Nephron progenitor cell (in vitro differentiated cells): ENCODE data around the gene SLC9A7.

Experiments used
- DNase-seq: peaks from one replicate; pipeline ENCODE4 v3.0.0; 2021
- H3K27ac Mint-ChIP-seq: 2 replicates; pipeline ENCODE4 v1.8.0; 2021; ENCODE audit warnings: mild to moderate bottlenecking, moderate library complexity, mixed read lengths
- H3K27me3 Mint-ChIP-seq: 2 replicates; pipeline ENCODE4 v1.8.0; 2021; ENCODE audit warnings: mild to moderate bottlenecking, low read depth, mixed read lengths; ENCODE audit not compliant: poor library complexity
- H3K36me3 Mint-ChIP-seq: 2 replicates; pipeline ENCODE4 v1.8.0; 2021; ENCODE audit warnings: low read depth, mixed read lengths
- H3K4me1 Mint-ChIP-seq: 2 replicates; pipeline ENCODE4 v1.8.0; 2021; ENCODE audit warnings: mixed read lengths
- H3K4me3 Mint-ChIP-seq: 2 replicates; pipeline ENCODE4 v1.8.0; 2021; ENCODE audit warnings: mild to moderate bottlenecking, moderate library complexity, mixed read lengths
- H3K9me3 Mint-ChIP-seq: 2 replicates; pipeline ENCODE4 v1.8.0; 2021; ENCODE audit warnings: mild to moderate bottlenecking, moderate library complexity, mixed read lengths
- TF ChIP-seq, protein P1 (sequence below): fragments of 200-600 bp; sonication (generic); IDR thresholded peaks from 2 replicates; pipeline ENCODE4 v1.5.0; 2021; ENCODE audit warnings: antibody characterized with exemption

SLC9A7 gene

DNA sequence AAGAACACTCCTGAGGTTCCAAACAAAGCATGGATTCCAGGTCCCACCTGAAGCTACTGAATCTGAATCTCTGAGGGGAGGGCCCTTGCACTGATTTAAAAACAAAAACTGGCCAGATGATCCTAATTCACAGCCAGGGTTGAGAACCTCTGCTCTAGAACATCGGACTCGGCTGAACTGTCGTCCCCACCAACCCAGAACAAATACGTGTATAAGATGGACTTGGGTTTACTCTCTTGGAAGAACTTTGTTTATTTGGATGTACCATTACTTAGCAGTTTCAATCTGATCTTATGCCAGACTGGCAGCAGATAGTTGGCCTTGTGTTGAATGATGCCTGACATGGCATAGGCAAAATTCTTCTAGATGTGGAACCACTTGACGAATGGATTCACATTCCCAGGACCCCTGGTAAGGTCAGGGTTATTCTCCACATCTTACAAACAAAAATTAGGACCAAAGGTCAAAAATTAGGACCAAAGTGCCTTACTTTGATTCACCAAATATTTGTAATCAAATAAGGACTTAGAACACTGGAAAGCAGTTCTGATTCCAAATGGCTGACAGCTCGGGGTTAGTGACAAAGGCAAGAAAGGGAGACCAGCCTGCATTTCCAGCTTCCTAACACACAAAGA, 156.3 kb downstream of the SLC9A7 start:
- no peak for DNase-seq
- Mint-ChIP-seq H3K4me3 (no peak overlapping the region), H3K27ac (no peak overlapping the region), H3K36me3 (peaks cover 10% of the 10 kb centered on the region), H3K4me1 (peaks cover 3% of the 10 kb centered on the region), H3K27me3 (peaks cover 3% of the 10 kb centered on the region), H3K9me3 (peaks cover 57% of the 10 kb centered on the region)
- TF ChIP-seq, protein P1, sequence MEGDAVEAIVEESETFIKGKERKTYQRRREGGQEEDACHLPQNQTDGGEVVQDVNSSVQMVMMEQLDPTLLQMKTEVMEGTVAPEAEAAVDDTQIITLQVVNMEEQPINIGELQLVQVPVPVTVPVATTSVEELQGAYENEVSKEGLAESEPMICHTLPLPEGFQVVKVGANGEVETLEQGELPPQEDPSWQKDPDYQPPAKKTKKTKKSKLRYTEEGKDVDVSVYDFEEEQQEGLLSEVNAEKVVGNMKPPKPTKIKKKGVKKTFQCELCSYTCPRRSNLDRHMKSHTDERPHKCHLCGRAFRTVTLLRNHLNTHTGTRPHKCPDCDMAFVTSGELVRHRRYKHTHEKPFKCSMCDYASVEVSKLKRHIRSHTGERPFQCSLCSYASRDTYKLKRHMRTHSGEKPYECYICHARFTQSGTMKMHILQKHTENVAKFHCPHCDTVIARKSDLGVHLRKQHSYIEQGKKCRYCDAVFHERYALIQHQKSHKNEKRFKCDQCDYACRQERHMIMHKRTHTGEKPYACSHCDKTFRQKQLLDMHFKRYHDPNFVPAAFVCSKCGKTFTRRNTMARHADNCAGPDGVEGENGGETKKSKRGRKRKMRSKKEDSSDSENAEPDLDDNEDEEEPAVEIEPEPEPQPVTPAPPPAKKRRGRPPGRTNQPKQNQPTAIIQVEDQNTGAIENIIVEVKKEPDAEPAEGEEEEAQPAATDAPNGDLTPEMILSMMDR = no peak

DNA sequence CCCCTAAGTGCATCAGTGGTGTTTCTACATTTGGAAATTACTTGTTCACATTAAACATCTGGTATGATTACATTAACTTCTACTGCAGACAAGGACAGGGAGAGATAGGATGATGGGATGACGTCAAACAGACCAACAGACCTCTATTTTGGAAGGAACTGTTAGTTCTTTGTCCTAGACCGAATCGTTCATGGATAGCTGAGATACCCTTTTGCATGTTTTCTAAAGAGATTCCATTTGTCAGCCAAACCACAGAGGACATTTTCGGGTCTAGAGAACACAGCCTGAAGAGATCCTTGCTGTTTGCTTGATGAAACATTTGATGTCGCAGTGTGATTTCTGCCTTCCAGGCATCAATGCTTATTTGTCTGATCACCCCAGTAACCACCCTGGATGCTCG, 157.6 kb downstream of the SLC9A7 start:
- Mint-ChIP-seq H3K27me3 (peaks cover 2% of the 10 kb centered on the region), H3K27ac (no peak overlapping the region), H3K4me1 (peaks cover 4% of the 10 kb centered on the region), H3K9me3 (peaks cover 50% of the 10 kb centered on the region), H3K4me3 (no peak overlapping the region), H3K36me3 (peaks cover 10% of the 10 kb centered on the region)
- TF ChIP-seq, protein P1 = no peak
- no peak for DNase-seq

DNA sequence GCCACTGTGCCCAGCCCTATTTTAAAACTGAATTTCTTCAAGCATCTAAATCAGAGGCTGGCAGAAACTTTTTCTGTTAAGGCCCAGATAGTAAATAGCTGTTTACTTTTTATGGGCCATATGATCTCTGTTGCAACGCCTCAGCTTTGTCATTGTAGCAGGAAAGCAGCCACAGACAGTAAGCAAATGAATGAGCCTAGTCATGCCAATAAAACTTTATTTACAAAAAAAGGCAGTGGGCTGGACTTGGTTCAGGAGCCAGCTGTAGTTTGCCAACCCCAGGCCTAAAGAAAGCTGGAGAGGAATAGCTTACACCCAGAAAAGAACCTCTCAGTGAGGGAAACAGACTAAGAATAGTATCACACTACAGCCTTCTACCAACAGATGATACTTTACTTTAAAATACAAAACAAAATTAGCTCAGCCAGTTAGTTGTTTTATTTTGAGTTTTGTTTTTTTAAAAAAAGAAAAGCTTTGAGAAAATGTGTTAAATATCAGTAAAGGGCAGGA, 159.8 kb downstream of the SLC9A7 start:
- H3K36me3 Mint-ChIP-seq = peaks cover 9% of the 10 kb centered on the region
- no peak overlapping the region for H3K4me3 Mint-ChIP-seq
- peaks cover 11% of the 10 kb centered on the region for H3K27me3 Mint-ChIP-seq
- peaks cover 4% of the 10 kb centered on the region for H3K4me1 Mint-ChIP-seq
- H3K27ac Mint-ChIP-seq = no peak overlapping the region
- H3K9me3 Mint-ChIP-seq = peaks cover 56% of the 10 kb centered on the region
- TF ChIP-seq, protein P1 = no peak
- DNase-seq = no peak

DNA sequence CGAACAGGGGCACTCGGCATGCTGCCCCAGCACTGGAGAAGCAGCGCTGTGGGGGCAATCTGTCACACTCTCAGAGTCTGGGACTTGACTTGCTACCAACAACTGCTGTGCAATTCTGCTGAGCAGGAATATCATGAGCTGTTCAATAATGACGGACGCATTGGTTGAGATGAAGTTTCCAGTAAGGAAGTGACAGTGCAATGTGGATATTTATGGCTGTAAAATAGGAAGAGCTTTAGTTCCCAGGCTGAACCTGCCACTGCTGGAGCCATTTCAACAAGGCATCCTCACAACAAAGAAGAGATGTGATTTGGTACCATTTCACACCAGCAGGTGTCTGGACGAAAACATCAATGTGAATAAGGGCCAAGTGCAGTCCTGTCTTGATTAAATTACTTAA, 161.1 kb downstream of the SLC9A7 start:
- peaks cover 4% of the 10 kb centered on the region for H3K4me1 Mint-ChIP-seq

DNA sequence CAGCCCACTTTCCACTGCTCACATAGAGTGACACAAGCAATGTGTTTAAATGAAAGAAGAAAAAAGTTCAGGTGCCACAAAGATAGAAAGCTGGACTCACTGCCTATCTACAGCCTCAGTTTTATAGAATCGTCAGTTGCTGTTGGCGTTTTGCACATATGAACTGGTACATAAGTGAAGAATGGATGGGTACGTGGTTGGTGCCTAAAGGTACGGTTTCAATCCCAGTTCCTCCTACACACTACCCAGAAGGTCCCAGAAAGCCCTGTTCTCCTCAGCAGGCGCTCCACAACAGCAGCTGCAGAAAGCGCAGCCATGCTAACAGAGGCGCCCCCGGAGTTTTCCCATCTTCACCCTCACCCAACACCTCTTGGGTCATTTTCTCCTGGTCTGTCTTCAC, 161.7 kb downstream of the SLC9A7 start:
- TF ChIP-seq, protein P1 = no peak
- Mint-ChIP-seq H3K4me3 (no peak overlapping the region), H3K27ac (no peak overlapping the region), H3K4me1 (peaks cover 4% of the 10 kb centered on the region), H3K9me3 (peaks cover 42% of the 10 kb centered on the region), H3K36me3 (peaks cover 10% of the 10 kb centered on the region), H3K27me3 (peaks cover 11% of the 10 kb centered on the region)
- no peak for DNase-seq

More for the DNA sequence above, 161.1 kb downstream of the SLC9A7 start:
- H3K9me3 Mint-ChIP-seq = peaks cover 48% of the 10 kb centered on the region
- no peak overlapping the region for H3K27ac Mint-ChIP-seq
- peaks cover 11% of the 10 kb centered on the region for H3K36me3 Mint-ChIP-seq
- no peak overlapping the region for H3K4me3 Mint-ChIP-seq
- TF ChIP-seq, protein P1 = no peak
- peaks cover 11% of the 10 kb centered on the region for H3K27me3 Mint-ChIP-seq
- no peak for DNase-seq

DNA sequence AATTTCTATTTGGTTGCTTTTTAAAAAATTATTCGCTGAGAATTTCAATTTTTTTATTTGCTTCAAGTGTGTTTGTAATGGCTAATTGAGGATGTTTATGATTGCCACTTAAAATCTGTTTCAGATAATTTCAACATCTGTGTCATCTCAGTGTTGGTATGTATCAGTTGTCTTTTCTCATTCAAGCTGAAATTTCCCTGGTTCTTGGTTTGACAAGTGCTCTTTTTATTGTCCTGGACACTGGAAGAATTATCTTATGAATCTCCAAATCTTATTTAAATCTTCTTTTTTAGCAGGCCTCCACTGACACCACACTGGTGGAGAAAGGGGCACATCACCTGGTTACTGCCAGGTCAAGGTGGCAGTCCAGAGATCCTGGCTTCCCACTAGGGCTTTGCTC, 163.8 kb downstream of the SLC9A7 start:
- TF ChIP-seq, protein P1 = no peak
- Mint-ChIP-seq H3K27ac (no peak overlapping the region), H3K9me3 (peaks cover 39% of the 10 kb centered on the region), H3K4me3 (no peak overlapping the region), H3K36me3 (peaks cover 5% of the 10 kb centered on the region), H3K27me3 (peaks cover 11% of the 10 kb centered on the region), H3K4me1 (peaks cover 4% of the 10 kb centered on the region)
- no peak for DNase-seq
